Tibial nerve (tissue), 3 donors: ENCODE measurements around the gene ADGRL3.

Experiments used
- CTCF ChIP-seq, 5 experiments: fragments of 200-600 bp in 3 of 5; fragments of 450-650 bp in 2 of 5; sonication (generic) in 3 of 5; IDR thresholded peaks; one replicate each; pipeline ENCODE4 v1.5.1; 2016 to 2019; ENCODE audit warnings: antibody characterized with exemption in 5 of 5, mild to moderate bottlenecking in 3 of 5, moderate library complexity in 2 of 5
- POLR2A ChIP-seq, 2 donors: fragments of 450-650 bp; IDR thresholded peaks; one replicate each; pipeline ENCODE4 v1.6.1; 2017; ENCODE audit warnings: antibody characterized with exemption in 2 of 2, mild to moderate bottlenecking in 2 of 2, moderate library complexity in 2 of 2

GRCh38 chr4:61933527-61933926 lies 733.4 kb downstream of the ADGRL3 start:
- TF ChIP-seq CTCF (IDR thresholded peaks at IDR 0.05) (no peak), POLR2A (IDR thresholded peaks at IDR 0.05) (no peak)
